Stomach (tissue), 9 donors: ENCODE measurements around the gene SLAMF1. TPM values are rescaled to one million over a fixed set of nuclear protein-coding genes. Genes with fewer than 3 reads are reported as not detected.

Experiments
- DNase-seq, 2 donors: peaks; one replicate each; pipeline versions ENCODE4 v3.0.0 to v3.0.0-alpha.2; 2013 to 2019
- H3K27ac ChIP-seq, 5 donors: fragments of 200-600 bp in 4 of 5; sonication (generic) in 4 of 5; one replicate each; pipeline ENCODE4 v1.5.1; 2013 to 2019; ENCODE audit warnings: mild to moderate bottlenecking in 1 of 5, moderate library complexity in 1 of 5
- H3K27me3 ChIP-seq, 3 donors: fragments of 200-600 bp; sonication (generic); one replicate each; pipeline ENCODE4 v1.5.1; 2017 to 2019; ENCODE audit warnings: mixed run types in 1 of 3
- H3K36me3 ChIP-seq, 4 donors: fragments of 200-600 bp; sonication (generic); 1 replicate in 3 of 4; 2 replicates in 1 of 4; pipeline ENCODE4 v1.5.1; 2016 to 2019
- H3K4me1 ChIP-seq, 4 donors: fragments of 200-600 bp; sonication (generic); one replicate each; pipeline ENCODE4 v1.5.1; 2016 to 2019
- H3K4me3 ChIP-seq, 4 donors: fragments of 200-600 bp; sonication (generic) in 3 of 4; one replicate each; pipeline ENCODE4 v1.5.1; 2016 to 2019; ENCODE audit warnings: mild to moderate bottlenecking in 1 of 4
- H3K9me3 ChIP-seq, 4 donors: fragments of 200-600 bp; sonication (generic); one replicate each; pipeline ENCODE4 v1.5.1; 2016 to 2019
- EP300 ChIP-seq: sonication (generic); formaldehyde crosslinking; IDR thresholded peaks from one replicate; pipeline ENCODE4 v1.6.1; 2017; ENCODE audit warnings: antibody characterized with exemption
- POLR2A ChIP-seq, 4 donors: fragments of 450-650 bp; IDR thresholded peaks; one replicate each; pipeline ENCODE4 v1.6.1; 2016; ENCODE audit warnings: antibody characterized with exemption in 4 of 4, control low read depth in 2 of 4, mild to moderate bottlenecking in 1 of 4, moderate library complexity in 1 of 4
- POLR2AphosphoS5 ChIP-seq, 3 donors: sonication (generic); formaldehyde crosslinking; IDR thresholded peaks; one replicate each; pipeline ENCODE4 v1.6.1; 2016; ENCODE audit warnings: antibody characterized with exemption in 3 of 3
- WGBS, 5 donors: extraction: QIAGEN DNeasy Blood & Tissue Kit in 3 of 5; methylation state at CpG; one replicate each; pipeline versions ENCODE4 v1.1.5 to v1.1.7; 2013 to 2018; 5-methylcytosine and 5-hydroxymethylcytosine counted together
- intact Hi-C: fragments of 100-400 bp; cut with DNase I; formaldehyde crosslinking; loops from one replicate; pipeline ENCODE4 v1.15.1; 2023; ENCODE audit warnings: low total_unique reads
- polyA plus RNA-seq, 3 donors: library from polyadenylated mRNA; stranded (reverse); fragments of 200-250 nt; gene quantifications; one replicate each; pipeline ENCODE4 v1.2.3, GENCODE V29; 2013
- total RNA-seq, 5 donors: library from RNA; depleted of rRNA; stranded (reverse); fragments of >200 nt; gene quantifications; one replicate each; pipeline versions ENCODE4 v1.1.0 to v1.2.3, GENCODE V29; 2014 to 2016
- TF ChIP-seq, protein P1 (sequence below), 7 experiments: fragments of 450-650 bp in 4 of 7; fragments of 200-600 bp in 3 of 7; sonication (generic) in 3 of 7; IDR thresholded peaks; one replicate each; pipeline ENCODE4 v1.5.1; 2016 to 2019; ENCODE audit warnings: antibody characterized with exemption in 7 of 7, control low read depth in 2 of 7, mild to moderate bottlenecking in 1 of 7
- donor health status: healthy with polysubstance abuse.
- donor health status: Bipolar disorder and iron deficiency.
- donor health status: healthy.

SLAMF1 gene
- total and polyA plus RNA-seq, 8 donors, result 0.12 to 4.1 (median 0.92) TPM; not detected in 3

DNA sequence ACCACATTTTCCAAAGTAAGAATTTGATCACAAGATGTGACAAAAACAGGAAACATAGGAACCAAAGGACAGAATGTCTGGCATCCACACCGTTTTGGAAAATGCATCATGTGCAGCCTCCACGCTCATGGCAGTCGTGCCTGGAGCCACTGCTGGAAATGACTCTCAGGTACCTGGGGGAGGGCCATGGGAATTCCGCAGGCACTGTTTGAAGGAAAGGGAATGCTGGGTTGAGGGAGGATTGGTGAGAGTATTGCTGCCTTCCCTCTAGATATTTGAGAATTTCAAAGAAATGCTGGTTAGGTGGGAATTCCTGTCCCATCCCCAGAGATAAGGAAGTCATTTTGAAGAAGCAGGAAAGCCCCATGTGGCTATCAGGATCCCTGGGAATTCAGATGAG is 10.8 kb downstream of the SLAMF1 start:
- H3K4me1 ChIP-seq, result peaks cover 0 to 13% (median 10%) of the 10 kb centered on the region in 4 donors
- WGBS, 5 donors, result 80 to 91% (median 83%) methylated on average over 4 of the region's 4 CpGs
- intact Hi-C loops, result no loop called here
- H3K27ac ChIP-seq, result no peak overlapping the region
- no peaks in the 10 kb centered on the region for H3K27me3 ChIP-seq
- no peak overlapping the region for H3K4me3 ChIP-seq
- TF ChIP-seq, protein P1, sequence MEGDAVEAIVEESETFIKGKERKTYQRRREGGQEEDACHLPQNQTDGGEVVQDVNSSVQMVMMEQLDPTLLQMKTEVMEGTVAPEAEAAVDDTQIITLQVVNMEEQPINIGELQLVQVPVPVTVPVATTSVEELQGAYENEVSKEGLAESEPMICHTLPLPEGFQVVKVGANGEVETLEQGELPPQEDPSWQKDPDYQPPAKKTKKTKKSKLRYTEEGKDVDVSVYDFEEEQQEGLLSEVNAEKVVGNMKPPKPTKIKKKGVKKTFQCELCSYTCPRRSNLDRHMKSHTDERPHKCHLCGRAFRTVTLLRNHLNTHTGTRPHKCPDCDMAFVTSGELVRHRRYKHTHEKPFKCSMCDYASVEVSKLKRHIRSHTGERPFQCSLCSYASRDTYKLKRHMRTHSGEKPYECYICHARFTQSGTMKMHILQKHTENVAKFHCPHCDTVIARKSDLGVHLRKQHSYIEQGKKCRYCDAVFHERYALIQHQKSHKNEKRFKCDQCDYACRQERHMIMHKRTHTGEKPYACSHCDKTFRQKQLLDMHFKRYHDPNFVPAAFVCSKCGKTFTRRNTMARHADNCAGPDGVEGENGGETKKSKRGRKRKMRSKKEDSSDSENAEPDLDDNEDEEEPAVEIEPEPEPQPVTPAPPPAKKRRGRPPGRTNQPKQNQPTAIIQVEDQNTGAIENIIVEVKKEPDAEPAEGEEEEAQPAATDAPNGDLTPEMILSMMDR (IDR thresholded peaks at IDR 0.05), result no peak
- TF ChIP-seq POLR2AphosphoS5 (IDR thresholded peaks at IDR 0.05) (no peak), POLR2A (IDR thresholded peaks at IDR 0.05) (no peak), EP300 (no peak)
- H3K36me3 ChIP-seq, result no peaks in the 10 kb centered on the region
- DNase-seq, result no peak
- H3K9me3 ChIP-seq, result no peaks in the 10 kb centered on the region

DNA sequence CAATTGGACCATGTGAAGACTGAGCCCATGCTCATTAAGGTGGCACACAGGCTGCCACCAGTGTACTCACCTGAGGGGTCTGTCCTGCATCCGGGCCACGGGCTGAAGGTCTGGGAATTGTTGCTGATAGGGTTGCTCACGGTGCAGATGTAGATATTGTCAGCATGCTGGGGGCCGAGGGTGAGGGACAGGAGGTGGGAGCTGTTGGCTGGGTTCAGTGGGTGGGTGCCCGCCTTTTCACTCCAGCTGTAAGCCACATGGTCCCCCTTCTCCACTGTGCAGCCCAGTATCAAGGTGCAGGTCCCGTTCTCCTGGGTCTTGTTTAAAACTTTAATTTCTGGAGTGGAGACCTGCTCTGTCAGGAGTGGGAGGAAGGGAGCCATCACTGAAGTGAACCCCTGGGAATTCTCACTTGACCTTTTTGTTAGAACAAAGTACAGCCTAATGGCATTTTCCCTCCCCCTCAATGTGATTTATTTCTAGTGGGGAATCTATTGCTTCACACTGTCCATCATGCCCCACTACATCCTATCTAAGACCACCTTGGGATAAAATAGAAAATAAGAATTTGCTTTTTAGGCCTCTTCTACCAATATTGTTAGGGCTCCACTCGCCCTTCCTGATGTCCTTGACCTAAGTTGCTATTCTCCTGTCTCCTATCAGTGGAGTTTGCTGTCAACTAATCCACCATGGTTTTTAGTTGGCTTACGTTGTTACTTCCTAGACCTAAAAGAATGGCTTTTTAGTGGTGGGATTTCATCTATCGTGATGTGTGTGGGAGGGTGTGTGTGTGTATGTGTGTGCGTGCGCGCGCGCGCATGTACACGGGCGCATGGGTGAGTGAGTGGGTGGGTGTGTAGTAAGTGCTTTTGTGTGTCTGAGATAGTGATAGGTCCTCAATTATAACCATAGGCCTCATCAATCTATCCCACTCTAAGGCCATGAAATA is 12.0 kb downstream of the SLAMF1 start:
- H3K36me3 ChIP-seq, result no peaks in the 10 kb centered on the region
- no peaks in the 10 kb centered on the region for H3K9me3 ChIP-seq
- 88 to 94% (median 92%) methylated on average over 17 of the region's 17 CpGs for WGBS, 5 donors
- H3K27ac ChIP-seq, result no peak overlapping the region
- no peak for DNase-seq
- peaks cover 6 to 21% (median 11%) of the 10 kb centered on the region in 4 donors for H3K4me1 ChIP-seq
- no peaks in the 10 kb centered on the region for H3K27me3 ChIP-seq
- TF ChIP-seq EP300 (no peak), POLR2A (IDR thresholded peaks at IDR 0.05) (no peak), POLR2AphosphoS5 (IDR thresholded peaks at IDR 0.05) (no peak)
- TF ChIP-seq, protein P1 (IDR thresholded peaks at IDR 0.05), result no peak
- H3K4me3 ChIP-seq, result no peak overlapping the region
- intact Hi-C loops, result no loop called here

DNA sequence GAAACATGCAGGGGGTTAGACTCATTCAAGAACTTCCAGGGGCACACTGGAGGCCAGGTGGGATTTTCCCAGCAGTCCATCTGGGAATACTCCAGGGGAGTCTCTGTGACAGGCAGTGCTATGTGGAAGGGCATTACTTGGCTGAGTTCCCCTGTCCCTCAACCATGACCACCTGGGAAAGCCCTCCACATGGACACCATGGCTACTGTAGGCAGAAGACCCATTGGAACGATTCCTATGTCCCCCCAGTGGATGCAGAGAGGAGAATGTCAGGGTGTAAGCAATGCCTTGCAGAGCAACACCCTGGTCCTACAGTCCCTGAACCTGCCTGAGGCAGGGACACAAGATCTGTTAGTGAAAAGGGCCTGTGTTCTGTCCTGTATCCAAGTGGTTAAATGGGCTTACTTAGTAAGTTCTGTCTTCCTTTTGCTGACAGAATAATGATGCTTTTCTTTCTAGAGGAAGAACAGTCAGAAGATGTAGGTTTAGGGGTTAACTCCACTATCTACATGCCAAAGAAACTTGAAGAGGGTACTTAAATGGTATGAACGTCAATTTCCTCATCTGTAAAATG is 13.4 kb downstream of the SLAMF1 start:
- intact Hi-C loops, result no loop called here
- H3K4me1 ChIP-seq, result peaks cover 0 to 14% (median 3%) of the 10 kb centered on the region in 4 donors
- 38 to 59% (median 46%) methylated on average over 2 of the region's 2 CpGs for WGBS, 5 donors
- H3K36me3 ChIP-seq, result no peaks in the 10 kb centered on the region
- H3K9me3 ChIP-seq, result no peaks in the 10 kb centered on the region
- DNase-seq, result no peak
- no peak overlapping the region for H3K27ac ChIP-seq
- H3K4me3 ChIP-seq, result no peak overlapping the region
- H3K27me3 ChIP-seq, result no peaks in the 10 kb centered on the region
- TF ChIP-seq EP300, result no peak

DNA sequence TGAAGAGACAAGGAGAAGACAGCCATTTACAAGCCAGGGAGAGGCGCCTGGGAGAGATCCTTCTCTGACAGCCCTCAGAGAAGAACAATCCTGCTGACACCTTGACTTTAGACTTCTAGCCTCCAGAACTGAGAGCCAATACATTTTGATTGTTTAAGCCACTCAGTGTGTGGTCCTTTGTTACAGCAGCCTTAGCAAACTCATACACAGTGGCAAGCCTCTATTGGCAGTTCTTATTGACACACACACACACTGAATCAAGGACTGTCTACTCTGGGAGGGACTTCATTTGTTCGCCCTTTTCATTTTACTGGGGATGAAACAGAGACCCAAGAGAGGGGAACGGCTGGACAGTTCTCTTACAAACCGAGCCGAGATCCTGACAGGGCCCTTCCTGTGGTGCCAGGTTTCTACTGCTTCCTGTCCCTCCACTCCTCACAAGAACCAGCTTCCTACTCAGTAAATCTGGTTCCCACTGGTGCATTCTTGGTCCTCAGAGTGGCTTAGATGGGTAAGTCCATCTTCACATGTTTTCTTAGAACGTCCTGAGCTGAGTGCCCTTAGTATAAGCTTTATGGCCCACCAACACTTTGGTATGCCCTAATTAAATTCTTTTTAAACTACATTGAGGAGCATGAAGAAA is 14.7 kb downstream of the SLAMF1 start:
- TF ChIP-seq, protein P1 (IDR thresholded peaks at IDR 0.05), result no peak
- TF ChIP-seq POLR2AphosphoS5 (IDR thresholded peaks at IDR 0.05), result no peak
- TF ChIP-seq POLR2A (IDR thresholded peaks at IDR 0.05), result no peak
- no peak for TF ChIP-seq EP300
- no peak overlapping the region for H3K27ac ChIP-seq
- H3K4me3 ChIP-seq, result no peak overlapping the region
- no peaks in the 10 kb centered on the region for H3K27me3 ChIP-seq
- 74 to 91% (median 84%) methylated on average over 6 of the region's 6 CpGs for WGBS, 5 donors
- peaks cover 0 to 14% (median 3%) of the 10 kb centered on the region in 4 donors for H3K4me1 ChIP-seq
- no peak for DNase-seq
- intact Hi-C loops, result no loop called here
- no peaks in the 10 kb centered on the region for H3K9me3 ChIP-seq
- no peaks in the 10 kb centered on the region for H3K36me3 ChIP-seq
